ENCODE results near the gene TRIM44. TPM values are rescaled to one million over a fixed set of nuclear protein-coding genes. Genes with fewer than 3 reads are reported as not detected.

The TRIM44 gene
- polyA plus RNA-seq, 1 donor (not counting 4 experiments of a cell fraction or from before 2014, with no cell fraction given), result 48.3 TPM

DNA sequence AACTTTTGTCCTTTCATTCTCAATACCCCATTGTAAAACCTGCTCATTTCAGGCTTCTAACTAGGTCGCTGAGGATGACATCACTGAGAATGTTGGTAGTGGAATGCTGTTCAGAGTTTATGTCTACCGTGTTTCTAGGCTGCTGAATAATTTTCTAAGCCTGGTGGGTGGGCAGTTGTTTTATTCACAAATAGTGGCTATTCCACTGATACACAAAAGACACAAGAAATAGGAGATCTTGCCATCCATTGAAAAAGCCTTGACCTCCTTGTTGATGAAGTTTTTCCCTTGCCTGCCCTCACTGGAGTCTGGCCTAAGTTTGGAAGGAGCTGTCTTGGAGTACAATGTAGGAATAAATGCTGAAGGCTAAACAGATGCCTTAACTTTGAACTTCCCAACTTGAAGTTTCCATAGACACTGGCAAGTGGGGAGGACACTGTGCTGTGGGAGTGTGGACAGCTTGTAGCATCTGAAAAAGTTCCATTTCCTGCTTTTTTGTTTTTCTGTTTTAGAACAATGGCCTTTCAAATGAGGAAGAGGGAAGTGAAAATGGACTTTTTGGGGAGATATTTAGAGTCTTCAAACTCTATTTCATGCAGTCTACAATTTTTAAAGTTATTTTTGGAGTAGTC, 59.2 kb downstream of the TRIM44 start:
- dilution Hi-C loops (cut with MboI; ENCODE audit: extremely low pct_ligation_motif_present, low sequenced_read_pairs), result no loop called here
- peaks cover 0 to 4% of the 10 kb centered on the region in 2 experiments for H3K36me3 ChIP-seq (ENCODE audit: control insufficient read depth in 2 of 2, extremely low read depth in 1 of 2, insufficient read depth in 2 of 2, low read length in 2 of 2)
- H2AFZ ChIP-seq (ENCODE audit: control insufficient read depth, low read length), result no peak overlapping the region
- H3K9ac ChIP-seq (ENCODE audit: control insufficient read depth, extremely low read depth, insufficient read depth, low read length), result no peak overlapping the region
- no peaks in the 10 kb centered on the region for H3K4me1 ChIP-seq (ENCODE audit: control insufficient read depth, extremely low read depth, insufficient read depth, low read length)
- no peak overlapping the region for H3K4me3 ChIP-seq (ENCODE audit: control insufficient read depth in 2 of 3, extremely low read depth in 1 of 3, insufficient read depth in 2 of 3, low read depth in 1 of 3, low read length in 3 of 3)
- H3K79me2 ChIP-seq (ENCODE audit: control insufficient read depth, insufficient read depth, low read length), result peaks cover 13% of the 10 kb centered on the region
- H3K27me3 ChIP-seq (ENCODE audit: control insufficient read depth, extremely low read depth, insufficient read depth, low read length), result no peaks in the 10 kb centered on the region
- H3K9me3 ChIP-seq (ENCODE audit: control insufficient read depth, low read depth, low read length), result no peaks in the 10 kb centered on the region
- H3K4me2 ChIP-seq (ENCODE audit: control insufficient read depth, extremely low read depth, insufficient read depth, low read depth, low read length), result no peak overlapping the region
- H4K20me1 ChIP-seq (ENCODE audit: control insufficient read depth, extremely low read depth, insufficient read depth, low read length), result no peaks in the 10 kb centered on the region
- H3K9me1 ChIP-seq (ENCODE audit: control insufficient read depth, extremely low read depth, insufficient read depth, low read length), result no peaks in the 10 kb centered on the region
- no peak overlapping the region for H3K27ac ChIP-seq (ENCODE audit: control insufficient read depth, insufficient read depth, low read length)
- FAIRE-seq, result no peak
- no peak for DNase-seq (ENCODE audit: low read depth, low spot score)
- TF ChIP-seq, protein P1, sequence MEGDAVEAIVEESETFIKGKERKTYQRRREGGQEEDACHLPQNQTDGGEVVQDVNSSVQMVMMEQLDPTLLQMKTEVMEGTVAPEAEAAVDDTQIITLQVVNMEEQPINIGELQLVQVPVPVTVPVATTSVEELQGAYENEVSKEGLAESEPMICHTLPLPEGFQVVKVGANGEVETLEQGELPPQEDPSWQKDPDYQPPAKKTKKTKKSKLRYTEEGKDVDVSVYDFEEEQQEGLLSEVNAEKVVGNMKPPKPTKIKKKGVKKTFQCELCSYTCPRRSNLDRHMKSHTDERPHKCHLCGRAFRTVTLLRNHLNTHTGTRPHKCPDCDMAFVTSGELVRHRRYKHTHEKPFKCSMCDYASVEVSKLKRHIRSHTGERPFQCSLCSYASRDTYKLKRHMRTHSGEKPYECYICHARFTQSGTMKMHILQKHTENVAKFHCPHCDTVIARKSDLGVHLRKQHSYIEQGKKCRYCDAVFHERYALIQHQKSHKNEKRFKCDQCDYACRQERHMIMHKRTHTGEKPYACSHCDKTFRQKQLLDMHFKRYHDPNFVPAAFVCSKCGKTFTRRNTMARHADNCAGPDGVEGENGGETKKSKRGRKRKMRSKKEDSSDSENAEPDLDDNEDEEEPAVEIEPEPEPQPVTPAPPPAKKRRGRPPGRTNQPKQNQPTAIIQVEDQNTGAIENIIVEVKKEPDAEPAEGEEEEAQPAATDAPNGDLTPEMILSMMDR (optimal IDR thresholded peaks at IDR 0.05 in 1 of 3, IDR thresholded peaks at IDR 0.05 in 1 of 3, conservative IDR thresholded peaks at IDR 0.05 in 1 of 3; ENCODE audit: extremely low read depth in 1 of 3, insufficient read depth in 2 of 3, low read length in 3 of 3), result no peak
- no peak for TF ChIP-seq EZH2 (IDR thresholded peaks at IDR 0.05; ENCODE audit: low read length)

DNA sequence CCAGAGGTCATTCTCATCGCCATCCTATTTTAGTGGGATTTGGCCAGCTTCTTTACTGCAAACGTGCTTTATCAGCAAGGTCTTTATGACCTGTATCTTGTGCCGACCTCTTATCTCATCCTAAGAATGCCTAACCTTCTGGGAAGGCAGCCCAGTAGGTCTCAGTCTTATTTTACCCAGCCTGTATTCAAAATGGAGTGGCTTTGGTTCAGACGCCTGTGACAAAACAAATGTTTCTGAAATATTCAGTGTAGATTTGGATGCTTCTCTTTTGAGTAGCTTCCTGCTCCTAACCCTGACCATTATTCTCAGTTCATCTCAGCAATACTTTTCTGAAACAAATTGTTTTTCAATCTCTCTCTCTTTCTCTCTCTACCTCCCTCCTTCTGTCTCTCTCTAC, 60.1 kb downstream of the TRIM44 start:
- Histone ChIP-seq H3K36me3 (ENCODE audit: control insufficient read depth in 2 of 2, extremely low read depth in 1 of 2, insufficient read depth in 2 of 2, low read length in 2 of 2) (peaks cover 2 to 4% of the 10 kb centered on the region in 2 experiments), H2AFZ (ENCODE audit: control insufficient read depth, low read length) (no peak overlapping the region), H3K9me3 (ENCODE audit: control insufficient read depth, low read depth, low read length) (no peaks in the 10 kb centered on the region), H3K4me1 (ENCODE audit: control insufficient read depth, extremely low read depth, insufficient read depth, low read length) (no peaks in the 10 kb centered on the region), H3K4me2 (ENCODE audit: control insufficient read depth, extremely low read depth, insufficient read depth, low read depth, low read length) (no peak overlapping the region), H3K27ac (ENCODE audit: control insufficient read depth, insufficient read depth, low read length) (no peak overlapping the region), H4K20me1 (ENCODE audit: control insufficient read depth, extremely low read depth, insufficient read depth, low read length) (no peaks in the 10 kb centered on the region), H3K4me3 (ENCODE audit: control insufficient read depth in 2 of 3, extremely low read depth in 1 of 3, insufficient read depth in 2 of 3, low read depth in 1 of 3, low read length in 3 of 3) (no peak overlapping the region), H3K79me2 (ENCODE audit: control insufficient read depth, insufficient read depth, low read length) (peaks cover 13% of the 10 kb centered on the region), H3K9me1 (ENCODE audit: control insufficient read depth, extremely low read depth, insufficient read depth, low read length) (no peaks in the 10 kb centered on the region), H3K27me3 (ENCODE audit: control insufficient read depth, extremely low read depth, insufficient read depth, low read length) (no peaks in the 10 kb centered on the region), H3K9ac (ENCODE audit: control insufficient read depth, extremely low read depth, insufficient read depth, low read length) (no peak overlapping the region)
- FAIRE-seq (no peak), DNase-seq (ENCODE audit: low read depth, low spot score) (no peak)
- TF ChIP-seq EZH2 (IDR thresholded peaks at IDR 0.05; ENCODE audit: low read length), result no peak
- TF ChIP-seq, protein P1 (optimal IDR thresholded peaks at IDR 0.05 in 1 of 3, IDR thresholded peaks at IDR 0.05 in 1 of 3, conservative IDR thresholded peaks at IDR 0.05 in 1 of 3; ENCODE audit: extremely low read depth in 1 of 3, insufficient read depth in 2 of 3, low read length in 3 of 3), result no peak
- dilution Hi-C loops (cut with MboI; ENCODE audit: extremely low pct_ligation_motif_present, low sequenced_read_pairs), result no loop called here
